SJCRH30 (cell line): Measurements from ENCODE around the gene PTPRJ. TPM values are rescaled to one million over a fixed set of nuclear protein-coding genes. Genes with fewer than 3 reads are reported as not detected.

Source experiments
- DNase-seq, 2 experiments: peaks; one replicate each; pipeline ENCODE4 v3.0.0-alpha.2; 2015 to 2020
- H3K27ac ChIP-seq: fragments of 250-450 bp; sonication (Bioruptor Pico); 2 replicates; pipeline ENCODE4 v1.5.1; 2020; ENCODE audit warnings: mild to moderate bottlenecking, moderate library complexity
- H3K27me3 ChIP-seq: fragments of 250-450 bp; sonication (Bioruptor Pico); 2 replicates; pipeline ENCODE4 v1.5.1; 2020; ENCODE audit warnings: mild to moderate bottlenecking, moderate library complexity
- H3K36me3 ChIP-seq: fragments of 250-450 bp; sonication (Bioruptor Pico); 2 replicates; pipeline ENCODE4 v1.5.1; 2020; ENCODE audit warnings: mild to moderate bottlenecking, moderate library complexity
- H3K4me1 ChIP-seq: fragments of 250-450 bp; sonication (Bioruptor Pico); 2 replicates; pipeline ENCODE4 v1.5.1; 2020; ENCODE audit warnings: mild to moderate bottlenecking, moderate library complexity
- H3K4me3 ChIP-seq: fragments of 250-450 bp; sonication (Bioruptor Pico); 2 replicates; pipeline ENCODE4 v1.5.1; 2020; ENCODE audit warnings: mild to moderate bottlenecking, moderate library complexity
- H3K9me3 ChIP-seq: fragments of 250-450 bp; sonication (Bioruptor Pico); replicated peaks from 2 replicates; pipeline ENCODE4 v1.5.1; 2020; ENCODE audit warnings: mild to moderate bottlenecking, moderate library complexity
- total RNA-seq: library from RNA; depleted of rRNA; stranded (reverse); fragments of >200 nt; shearing (Covaris generic); gene quantifications from 2 replicates; pipeline ENCODE4 v1.2.3, GENCODE V29; 2014

The PTPRJ gene
- total RNA-seq, 1 experiment from 2014 or later = 1.0 TPM

- H3K4me1 ChIP-seq = no peaks in the 10 kb centered on the region
- no peaks in the 10 kb centered on the region; the same call in 1 of the 2 replicates for H3K27me3 ChIP-seq
- no peak overlapping the region for H3K27ac ChIP-seq
- no peaks in the 10 kb centered on the region for H3K36me3 ChIP-seq
- DNase-seq = no peak
- H3K4me3 ChIP-seq = no peak overlapping the region
- H3K9me3 ChIP-seq = no peaks in the 10 kb centered on the region
Measured at GRCh38 chr11:48043991-48044512, 63.7 kb downstream of the PTPRJ start.

GRCh38 chr11:48044577-48044976 is 64.2 kb downstream of the PTPRJ start:
- no peaks in the 10 kb centered on the region for H3K36me3 ChIP-seq
- no peaks in the 10 kb centered on the region; the same call in 1 of the 2 replicates for H3K27me3 ChIP-seq
- DNase-seq = no peak
- H3K27ac ChIP-seq = no peak overlapping the region
- no peak overlapping the region for H3K4me3 ChIP-seq
- H3K9me3 ChIP-seq = no peaks in the 10 kb centered on the region
- H3K4me1 ChIP-seq = no peaks in the 10 kb centered on the region

DNA sequence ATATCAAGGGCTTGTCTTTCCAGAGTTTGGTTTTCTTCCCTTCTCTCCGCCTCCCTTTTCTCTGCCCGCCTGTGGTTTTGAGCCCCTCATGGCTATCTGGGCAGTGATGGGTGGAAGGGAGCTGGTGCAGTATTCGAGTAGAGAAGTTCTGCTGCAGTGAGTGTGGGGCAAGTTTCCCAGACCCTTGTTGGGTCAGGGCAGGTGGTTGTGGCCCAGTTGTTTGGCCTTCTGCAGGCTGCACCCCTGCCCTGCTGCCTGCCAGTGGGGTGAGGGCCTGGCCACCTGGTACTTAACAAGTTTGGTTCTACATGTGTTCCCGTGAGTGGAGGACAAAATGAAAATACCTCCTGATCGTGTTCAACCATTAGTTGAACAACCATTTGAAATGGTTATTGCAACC is 65.2 kb downstream of the PTPRJ start:
- no peaks in the 10 kb centered on the region; the same call in 1 of the 2 replicates for H3K27me3 ChIP-seq
- no peak overlapping the region for H3K4me3 ChIP-seq
- DNase-seq = no peak
- no peaks in the 10 kb centered on the region for H3K9me3 ChIP-seq
- no peak overlapping the region for H3K27ac ChIP-seq
- no peaks in the 10 kb centered on the region for H3K4me1 ChIP-seq
- H3K36me3 ChIP-seq = no peaks in the 10 kb centered on the region

- H3K9me3 ChIP-seq = no peaks in the 10 kb centered on the region
- DNase-seq = no peak
- no peaks in the 10 kb centered on the region for H3K36me3 ChIP-seq
- no peaks in the 10 kb centered on the region; the same call in 1 of the 2 replicates for H3K27me3 ChIP-seq
- no peaks in the 10 kb centered on the region for H3K4me1 ChIP-seq
- H3K27ac ChIP-seq = no peak overlapping the region
- H3K4me3 ChIP-seq = no peak overlapping the region
Measured at GRCh38 chr11:48047616-48048015, 67.3 kb downstream of the PTPRJ start.

- no peak for DNase-seq
- no peaks in the 10 kb centered on the region for H3K9me3 ChIP-seq
- H3K4me3 ChIP-seq = no peak overlapping the region
- H3K4me1 ChIP-seq = no peaks in the 10 kb centered on the region
- H3K27ac ChIP-seq = no peak overlapping the region
- H3K27me3 ChIP-seq = no peaks in the 10 kb centered on the region; the same call in 1 of the 2 replicates
- no peaks in the 10 kb centered on the region for H3K36me3 ChIP-seq
Measured at GRCh38 chr11:48049036-48049435, 68.7 kb downstream of the PTPRJ start.

GRCh38 chr11:48050304-48050703 is 69.9 kb downstream of the PTPRJ start:
- H3K4me1 ChIP-seq = no peaks in the 10 kb centered on the region
- no peak for DNase-seq
- H3K9me3 ChIP-seq = no peaks in the 10 kb centered on the region

DNA sequence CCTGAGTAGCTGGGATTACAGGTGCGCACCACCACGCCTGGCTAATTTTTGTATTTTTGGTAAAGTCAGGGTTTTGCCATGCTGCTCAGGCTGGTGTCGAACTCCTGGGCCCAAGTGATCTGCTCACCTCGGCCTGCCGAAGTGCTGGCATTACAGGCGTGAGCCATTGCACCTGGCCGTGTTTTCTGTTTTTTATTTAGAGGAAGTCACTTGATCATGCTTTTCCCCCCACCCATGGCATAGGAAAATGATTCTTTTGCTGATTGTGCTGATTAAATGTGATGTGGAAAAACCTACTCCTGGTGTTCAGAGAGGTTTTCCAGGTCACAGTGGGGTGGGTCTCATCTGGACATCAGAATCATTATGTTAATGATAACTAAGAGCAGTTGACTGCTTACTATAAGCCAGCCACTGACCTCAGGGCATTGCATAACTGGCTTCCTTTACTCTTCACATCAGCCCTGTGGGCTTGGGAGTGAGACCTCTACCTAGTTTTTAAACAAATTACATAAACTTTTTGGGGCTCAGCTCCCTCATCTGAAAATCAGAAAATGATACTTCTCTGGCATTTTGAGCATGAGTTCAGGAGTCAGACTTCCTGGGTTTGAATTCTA is 71.0 kb downstream of the PTPRJ start:
- Histone ChIP-seq H3K27ac (no peak overlapping the region), H3K9me3 (no peaks in the 10 kb centered on the region), H3K4me1 (no peaks in the 10 kb centered on the region), H3K27me3 (0 out of 2 replicates have a peak, but pooled peaks cover 4% of the 10 kb centered on the region), H3K36me3 (no peaks in the 10 kb centered on the region), H3K4me3 (no peak overlapping the region)
- no peak for DNase-seq

More at GRCh38 chr11:48050304-48050703, 69.9 kb downstream of the PTPRJ start:
- Histone ChIP-seq H3K27me3 (no peaks in the 10 kb centered on the region; the same call in 1 of the 2 replicates), H3K27ac (no peak overlapping the region), H3K36me3 (no peaks in the 10 kb centered on the region), H3K4me3 (no peak overlapping the region)

DNA sequence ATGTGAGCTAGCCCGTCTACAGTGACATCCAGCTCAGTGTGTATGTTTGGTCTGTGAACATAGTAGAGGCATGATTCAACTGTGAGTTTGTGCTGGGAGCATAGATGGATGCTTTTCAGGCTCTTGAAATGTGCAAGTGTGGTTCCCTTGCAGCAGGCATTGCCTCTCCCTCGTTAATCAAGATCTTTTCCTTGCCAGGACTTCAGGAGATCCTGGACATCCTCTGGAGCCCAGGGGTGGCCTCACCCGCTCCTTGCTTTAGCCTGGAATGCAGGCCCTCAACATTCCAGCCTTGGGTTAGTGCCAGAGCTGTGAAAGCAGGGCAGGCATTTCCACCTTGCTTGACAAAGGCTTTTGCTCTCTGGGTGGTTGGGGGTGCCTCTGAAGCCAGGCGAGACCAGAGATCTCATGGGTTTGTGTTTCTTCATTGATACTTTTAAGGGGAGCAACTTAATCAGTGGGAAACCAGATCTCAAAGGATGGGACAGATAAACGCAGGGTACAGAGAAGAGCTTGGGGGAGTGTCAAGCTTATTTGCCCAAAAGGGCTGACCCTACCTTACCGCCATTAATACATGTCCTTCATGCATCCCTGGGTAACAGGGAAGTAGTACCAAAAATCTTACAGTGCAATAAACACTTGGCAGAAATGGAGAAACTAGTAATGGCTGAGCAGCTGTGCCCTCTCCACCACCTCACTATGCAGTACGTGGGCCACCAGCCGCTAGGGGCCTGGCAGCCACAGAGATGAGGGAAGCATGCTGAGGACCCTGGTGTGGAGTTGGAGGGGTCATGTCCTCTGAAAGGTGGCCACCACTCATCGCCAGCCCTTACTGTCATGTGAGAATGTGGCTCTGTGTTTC is 72.1 kb downstream of the PTPRJ start:
- no peak overlapping the region for H3K27ac ChIP-seq
- peaks cover 10% of the 10 kb centered on the region; the same call in 1 of the 2 replicates for H3K27me3 ChIP-seq
- no peak for DNase-seq
- no peaks in the 10 kb centered on the region for H3K36me3 ChIP-seq
- H3K9me3 ChIP-seq = no peaks in the 10 kb centered on the region
- H3K4me1 ChIP-seq = no peaks in the 10 kb centered on the region
- no peak overlapping the region for H3K4me3 ChIP-seq

GRCh38 chr11:48054994-48055291 is 74.6 kb downstream of the PTPRJ start:
- no peak for DNase-seq
- peaks cover 10% of the 10 kb centered on the region; the same call in 1 of the 2 replicates for H3K27me3 ChIP-seq
- no peaks in the 10 kb centered on the region for H3K36me3 ChIP-seq
- no peak overlapping the region for H3K27ac ChIP-seq
- no peaks in the 10 kb centered on the region for H3K9me3 ChIP-seq
- H3K4me3 ChIP-seq = no peak overlapping the region
- H3K4me1 ChIP-seq = no peaks in the 10 kb centered on the region

DNA sequence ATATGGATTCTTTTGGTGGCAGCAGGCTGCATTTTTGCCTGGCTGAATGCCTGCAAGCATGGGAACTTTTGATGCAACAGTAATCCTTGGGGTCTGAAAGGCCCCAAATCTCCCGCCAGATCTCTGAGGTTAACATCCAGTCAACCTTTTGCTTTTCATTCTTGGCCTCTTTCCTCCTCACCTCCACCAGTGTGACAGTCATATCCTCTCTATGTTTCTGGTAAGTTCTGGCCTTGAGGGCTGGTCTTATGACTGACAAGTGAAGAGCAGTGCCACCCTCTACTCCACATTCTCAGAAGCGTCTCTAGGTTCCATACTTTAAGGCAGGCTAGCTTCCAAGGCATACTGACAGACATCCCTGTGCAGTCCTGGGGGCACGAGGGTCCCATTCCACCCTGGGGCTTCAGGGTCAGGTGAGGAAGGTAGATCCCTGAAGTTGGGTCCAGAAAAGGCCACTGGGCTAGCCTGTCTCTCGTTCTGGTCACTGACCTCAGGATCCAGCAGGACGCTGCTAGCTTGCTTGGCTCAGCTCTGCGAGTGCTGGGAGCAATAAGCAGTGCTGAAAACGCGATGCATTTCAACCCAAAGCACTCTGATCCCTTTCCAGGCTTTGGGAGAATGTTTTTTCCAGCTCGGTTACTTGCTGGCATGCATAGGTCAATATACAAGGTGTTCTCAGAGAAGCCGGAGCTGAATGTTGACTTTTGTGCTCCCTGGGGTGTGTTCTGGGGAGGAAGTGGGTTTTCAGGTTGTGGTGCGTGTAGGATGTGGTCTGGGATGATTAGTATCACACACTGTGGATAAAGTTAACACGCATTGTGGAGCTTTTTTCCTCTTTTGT is 75.2 kb downstream of the PTPRJ start:
- H3K4me3 ChIP-seq = no peak overlapping the region
- no peak for DNase-seq
- H3K27me3 ChIP-seq = peaks cover 10% of the 10 kb centered on the region; the same call in 1 of the 2 replicates
- no peaks in the 10 kb centered on the region for H3K36me3 ChIP-seq
- H3K27ac ChIP-seq = no peak overlapping the region
- no peaks in the 10 kb centered on the region for H3K4me1 ChIP-seq
- H3K9me3 ChIP-seq = no peaks in the 10 kb centered on the region

DNA sequence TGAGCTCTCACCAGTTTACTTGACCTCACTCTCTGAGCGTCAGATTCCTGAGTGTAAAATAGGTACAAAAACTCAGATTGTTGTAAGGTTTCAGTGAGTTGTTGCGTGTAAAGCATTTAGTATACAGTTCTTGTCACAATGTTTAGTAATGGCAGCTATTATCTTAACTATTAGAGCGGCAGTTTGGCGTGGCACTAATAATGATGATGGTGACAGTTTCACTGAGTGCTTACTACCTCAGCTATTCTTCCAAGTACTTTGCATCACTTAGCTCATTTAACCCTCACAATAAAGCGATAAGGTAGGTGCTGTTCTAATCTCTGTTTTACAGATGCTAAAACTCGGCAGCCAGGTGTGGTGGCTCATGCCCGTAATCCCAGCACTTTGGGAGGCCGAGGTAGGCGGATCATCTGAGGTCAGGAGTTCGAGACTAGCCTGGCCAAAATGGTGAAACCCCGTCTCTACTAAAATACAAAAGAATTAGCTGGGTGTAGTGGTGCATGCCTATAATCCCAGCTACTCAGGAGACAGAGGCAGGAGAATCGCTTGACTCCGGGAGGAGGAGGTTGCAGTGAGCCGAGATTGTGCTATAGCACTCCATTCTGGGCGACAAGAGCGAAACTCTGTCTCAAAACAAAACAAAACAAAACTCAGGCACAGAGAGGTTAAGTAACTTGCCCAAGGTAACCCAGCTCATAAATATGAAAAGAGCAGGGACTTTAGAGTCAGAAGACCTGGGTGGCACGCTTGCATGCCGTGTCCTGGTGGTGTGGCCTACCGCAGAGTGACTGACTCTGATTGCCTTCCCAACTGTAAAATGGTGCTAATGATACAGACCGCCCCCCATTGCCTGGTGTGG is 76.2 kb downstream of the PTPRJ start:
- peaks cover 10% of the 10 kb centered on the region; the same call in 1 of the 2 replicates for H3K27me3 ChIP-seq
- no peaks in the 10 kb centered on the region for H3K9me3 ChIP-seq
- no peak overlapping the region for H3K4me3 ChIP-seq
- no peak for DNase-seq
- no peak overlapping the region for H3K27ac ChIP-seq
- no peaks in the 10 kb centered on the region for H3K36me3 ChIP-seq
- no peaks in the 10 kb centered on the region for H3K4me1 ChIP-seq

DNA sequence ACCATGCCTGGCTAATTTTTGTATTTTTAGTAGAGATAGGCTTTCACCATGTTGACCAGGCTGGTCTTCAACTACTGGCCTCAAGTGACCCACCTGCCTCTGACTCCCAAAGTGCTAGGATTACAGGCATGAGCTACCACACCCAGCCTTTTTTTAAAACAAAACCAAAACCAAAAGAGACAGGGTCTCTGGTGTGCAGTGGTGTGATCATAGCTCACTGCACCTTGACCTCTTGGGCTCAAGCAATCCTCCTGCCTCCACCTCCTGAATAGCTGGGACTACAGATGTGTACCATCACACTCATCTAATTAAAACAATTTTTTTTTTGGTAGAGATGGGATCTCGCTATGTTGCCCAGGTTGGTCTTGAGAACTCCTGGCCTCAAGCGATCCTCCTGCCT is 77.7 kb downstream of the PTPRJ start:
- DNase-seq = no peak
- no peak overlapping the region for H3K27ac ChIP-seq
- H3K36me3 ChIP-seq = no peaks in the 10 kb centered on the region
- H3K9me3 ChIP-seq = no peaks in the 10 kb centered on the region
- H3K27me3 ChIP-seq = peaks cover 10% of the 10 kb centered on the region; the same call in 1 of the 2 replicates
- no peak overlapping the region for H3K4me3 ChIP-seq
- H3K4me1 ChIP-seq = no peaks in the 10 kb centered on the region

DNA sequence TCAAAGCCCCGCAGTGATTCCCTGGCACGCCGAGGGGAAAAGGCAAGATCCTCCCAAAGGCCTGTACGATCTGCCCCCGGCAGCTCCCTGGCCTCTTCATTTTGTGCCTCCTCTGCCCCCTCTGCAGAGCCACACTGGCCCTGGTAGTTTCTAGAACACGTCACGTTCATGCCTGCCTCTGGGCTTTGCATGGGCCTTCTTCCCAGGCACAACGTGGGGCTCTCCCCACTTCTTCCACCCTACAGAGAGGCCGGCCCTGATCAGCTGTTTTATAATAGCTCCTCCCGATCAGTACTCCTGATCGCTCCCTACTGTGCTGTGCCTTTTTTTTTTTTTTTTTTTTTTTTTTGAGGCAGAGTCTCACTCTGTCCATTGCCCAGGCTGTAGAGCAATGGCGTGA is 78.4 kb downstream of the PTPRJ start:
- Histone ChIP-seq H3K9me3 (no peaks in the 10 kb centered on the region), H3K4me3 (no peak overlapping the region), H3K36me3 (no peaks in the 10 kb centered on the region), H3K27ac (no peak overlapping the region), H3K4me1 (peaks cover 5% of the 10 kb centered on the region; the same call in 1 of the 2 replicates), H3K27me3 (peaks cover 10% of the 10 kb centered on the region; the same call in 1 of the 2 replicates)
- DNase-seq = no peak

DNA sequence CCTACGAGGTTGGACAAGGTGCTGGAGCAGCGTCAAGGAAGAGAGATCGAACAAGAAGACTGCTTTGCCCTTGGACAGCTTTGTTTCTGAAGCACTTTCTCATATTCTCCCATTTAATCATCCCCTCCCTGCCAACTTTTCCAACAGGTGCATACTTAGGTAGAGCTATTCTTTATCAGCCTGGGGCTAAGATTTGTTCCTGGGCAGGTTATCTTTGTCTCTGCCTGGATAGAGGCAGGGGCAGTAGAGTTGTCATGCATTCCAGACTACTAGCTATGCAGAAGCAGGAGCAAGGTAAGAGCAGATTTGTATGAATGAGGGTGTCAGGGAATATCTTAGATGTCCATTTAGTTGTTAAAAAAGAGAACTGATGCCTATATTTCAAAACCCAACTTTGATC is 82.3 kb downstream of the PTPRJ start:
- Histone ChIP-seq H3K27ac (no peak overlapping the region), H3K9me3 (no peaks in the 10 kb centered on the region), H3K4me3 (no peak overlapping the region), H3K36me3 (no peaks in the 10 kb centered on the region), H3K4me1 (peaks cover 5% of the 10 kb centered on the region; the same call in 1 of the 2 replicates), H3K27me3 (peaks cover 3% of the 10 kb centered on the region; the same call in 1 of the 2 replicates)
- DNase-seq = no peak
